ENCODE results near the gene CCDC85C. TPM values are rescaled to one million over a fixed set of nuclear protein-coding genes. Genes with fewer than 3 reads are reported as not detected.
A peak's percentile ranks its signal among the peaks of the same experiment; 100 is the strongest.

Gene CCDC85C
- total RNA-seq, 1 experiment from 2014 or later, result 33.2 TPM

DNA sequence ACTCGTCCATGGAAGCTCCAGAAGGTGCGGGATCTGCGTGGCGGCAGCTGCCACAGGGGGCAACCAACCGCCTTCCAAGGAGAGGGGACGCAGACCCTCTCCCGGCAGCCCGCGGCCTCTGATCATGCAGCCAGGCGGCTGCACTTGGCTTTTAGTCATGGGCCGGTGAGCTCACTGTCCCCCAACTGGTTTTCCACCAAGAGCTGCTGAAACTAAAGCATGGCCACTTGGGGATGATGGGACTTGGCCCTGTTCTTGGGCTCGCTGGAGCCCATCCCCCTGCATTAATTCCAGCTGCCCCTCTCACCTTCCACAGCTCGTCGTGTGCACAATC, 39.1 kb downstream of the CCDC85C start:
- H3K9me3 Mint-ChIP-seq, result no peaks in the 10 kb centered on the region
- peaks cover 2% of the 10 kb centered on the region; the same call in 1 of the 2 replicates for H3K79me2 ChIP-seq (ENCODE audit: insufficient read depth, low read length)
- H2AFZ ChIP-seq (ENCODE audit: low read length), result no peak overlapping the region
- H3K18ac ChIP-seq (ENCODE audit: insufficient read length, low read depth, low read length), result no peak overlapping the region
- H3K27ac ChIP-seq (ENCODE audit: insufficient read length, low read depth, low read length), result no peak overlapping the region
- DNase-seq, result no peak
- H2BK15ac ChIP-seq (ENCODE audit: low read depth, low read length), result no peak overlapping the region
- no peak overlapping the region for H4K5ac ChIP-seq (ENCODE audit: insufficient read length, low read depth, low read length)
- no peak overlapping the region for H3K4ac ChIP-seq (ENCODE audit: low read depth, low read length)
- no peak overlapping the region for H3K9ac ChIP-seq (ENCODE audit: extremely low read depth, insufficient read length, low read length)
- TF ChIP-seq, protein P1, sequence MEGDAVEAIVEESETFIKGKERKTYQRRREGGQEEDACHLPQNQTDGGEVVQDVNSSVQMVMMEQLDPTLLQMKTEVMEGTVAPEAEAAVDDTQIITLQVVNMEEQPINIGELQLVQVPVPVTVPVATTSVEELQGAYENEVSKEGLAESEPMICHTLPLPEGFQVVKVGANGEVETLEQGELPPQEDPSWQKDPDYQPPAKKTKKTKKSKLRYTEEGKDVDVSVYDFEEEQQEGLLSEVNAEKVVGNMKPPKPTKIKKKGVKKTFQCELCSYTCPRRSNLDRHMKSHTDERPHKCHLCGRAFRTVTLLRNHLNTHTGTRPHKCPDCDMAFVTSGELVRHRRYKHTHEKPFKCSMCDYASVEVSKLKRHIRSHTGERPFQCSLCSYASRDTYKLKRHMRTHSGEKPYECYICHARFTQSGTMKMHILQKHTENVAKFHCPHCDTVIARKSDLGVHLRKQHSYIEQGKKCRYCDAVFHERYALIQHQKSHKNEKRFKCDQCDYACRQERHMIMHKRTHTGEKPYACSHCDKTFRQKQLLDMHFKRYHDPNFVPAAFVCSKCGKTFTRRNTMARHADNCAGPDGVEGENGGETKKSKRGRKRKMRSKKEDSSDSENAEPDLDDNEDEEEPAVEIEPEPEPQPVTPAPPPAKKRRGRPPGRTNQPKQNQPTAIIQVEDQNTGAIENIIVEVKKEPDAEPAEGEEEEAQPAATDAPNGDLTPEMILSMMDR (conservative IDR thresholded peaks at IDR 0.05), result no peak
- H3K14ac ChIP-seq (ENCODE audit: insufficient read depth, low read length), result no peak overlapping the region
- no peaks in the 10 kb centered on the region for H3K9me3 ChIP-seq (ENCODE audit: control insufficient read depth, low read depth, low read length)
- H3K56ac ChIP-seq (ENCODE audit: insufficient read length, low read depth, low read length), result no peak overlapping the region
- H4K20me1 ChIP-seq (ENCODE audit: control insufficient read depth, insufficient read depth, insufficient read length), result no peaks in the 10 kb centered on the region
- peaks cover 13% of the 10 kb centered on the region for H3K4me1 ChIP-seq (ENCODE audit: insufficient read depth, low read length)
- H3K27me3 Mint-ChIP-seq (ENCODE audit: low read depth), result peaks cover 7% of the 10 kb centered on the region
- no peaks in the 10 kb centered on the region for H3K36me3 Mint-ChIP-seq (ENCODE audit: insufficient read depth in 1 of 3, low read depth in 3 of 3)
- no peak overlapping the region for H3T11ph ChIP-seq (ENCODE audit: low read length)
- H3K4me3 Mint-ChIP-seq, result no peak overlapping the region
- no peak overlapping the region for H2AK5ac ChIP-seq (ENCODE audit: insufficient read length, low read length)
- H3K27ac Mint-ChIP-seq, result peak overlapping the region in 1 of 3 experiments; percentile 12; a peak in 1 of 7 replicates
- no peak overlapping the region for H4K8ac ChIP-seq (replicated peaks; ENCODE audit: insufficient read length, low read depth, low read length)
- WGBS (ENCODE audit: extremely low coverage, insufficient read length, low lambda C conversion rate), result no CpG with 5 or more reads among the region's 14 CpGs
- H3K4me1 Mint-ChIP-seq, result peaks cover 69 to 87% of the 10 kb centered on the region in 2 experiments
- H3K23ac ChIP-seq (ENCODE audit: insufficient read length, low read depth, low read length), result no peak overlapping the region
- H3K23me2 ChIP-seq (ENCODE audit: insufficient read length, low read depth, low read length, poor library complexity, severe bottlenecking), result no peaks in the 10 kb centered on the region
- H3K79me1 ChIP-seq (ENCODE audit: insufficient read depth, low read depth, low read length, poor library complexity, severe bottlenecking), result no peaks in the 10 kb centered on the region
- no peak overlapping the region for H3K4me2 ChIP-seq (ENCODE audit: insufficient read depth, insufficient read length, low read length)
- no peak overlapping the region for H2BK120ac ChIP-seq (ENCODE audit: low read depth, low read length, poor library complexity, severe bottlenecking)
- H4K91ac ChIP-seq (ENCODE audit: insufficient read length, low read depth, low read length), result no peak overlapping the region
- H2BK20ac ChIP-seq (ENCODE audit: low read depth, low read length, poor library complexity, severe bottlenecking), result no peak overlapping the region
- H3K27me3 ChIP-seq (ENCODE audit: insufficient read depth, low read length), result no peaks in the 10 kb centered on the region
- no peak overlapping the region for H2BK12ac ChIP-seq (ENCODE audit: insufficient read length, low read depth, low read length)
- H2BK5ac ChIP-seq (ENCODE audit: insufficient read length, low read length), result no peak overlapping the region
